ENCODE data around the gene PTPRM. TPM values are rescaled to one million over a fixed set of nuclear protein-coding genes. Genes with fewer than 3 reads are reported as not detected.
A peak's percentile ranks its signal among the peaks of the same experiment; 100 is the strongest.

The PTPRM gene
- total RNA-seq, 1 donor from 2014 or later, result 13.9 TPM

DNA sequence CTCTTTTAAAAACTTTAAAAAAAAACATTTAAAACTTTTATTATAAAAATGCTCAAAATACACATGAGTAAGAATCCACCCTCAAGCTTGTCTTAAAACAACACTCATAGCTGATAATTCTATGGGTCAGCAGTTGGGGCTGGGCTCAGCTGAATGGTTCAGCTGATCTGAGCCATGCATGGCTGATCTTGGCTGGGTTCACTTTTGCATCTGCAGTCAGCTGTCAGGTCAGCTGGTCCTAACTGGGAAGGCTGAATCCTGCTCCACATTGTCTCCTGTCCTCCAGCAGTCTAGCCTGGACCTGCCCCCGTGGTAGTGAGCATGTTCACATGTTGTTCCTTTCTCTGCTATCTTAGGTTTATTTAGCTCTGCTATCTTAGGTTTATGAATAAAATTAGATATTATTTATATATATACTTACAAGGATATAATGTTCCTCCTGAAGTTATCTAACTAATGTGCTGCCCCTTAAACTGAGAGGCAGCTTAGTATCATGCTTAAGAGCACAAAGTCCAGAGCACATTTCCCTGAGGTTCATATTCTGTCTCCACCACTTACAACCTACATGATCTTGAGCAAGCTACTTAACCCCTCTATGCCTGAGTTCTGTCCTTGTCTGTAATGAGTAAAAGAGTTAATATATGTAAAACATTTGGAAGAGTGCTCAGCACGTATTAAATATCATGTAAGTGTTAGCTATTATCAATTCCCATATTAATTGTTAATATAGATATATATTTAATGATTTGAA, 309.4 kb downstream of the PTPRM start:
- no peak overlapping the region for H3K27ac ChIP-seq
- Mint-ChIP-seq H3K27me3 (ENCODE audit: insufficient read depth, low read depth) (no peaks in the 10 kb centered on the region), H3K4me1 (peaks cover 44% of the 10 kb centered on the region), H3K9me3 (peaks cover 3% of the 10 kb centered on the region), H3K36me3 (peaks cover 2% of the 10 kb centered on the region), H3K27ac (no peak overlapping the region), H3K4me3 (no peak overlapping the region)
- DNase-seq (ENCODE audit: low spot score), result no peak
- no peak overlapping the region for H3K9ac ChIP-seq
- no peaks in the 10 kb centered on the region for H3K79me2 ChIP-seq (ENCODE audit: low read depth)
- no peaks in the 10 kb centered on the region for H3K27me3 ChIP-seq
- H3K4me2 ChIP-seq, result no peak overlapping the region
- H2AFZ ChIP-seq (replicated peaks), result no peak overlapping the region
- no peak overlapping the region for H3K4me3 ChIP-seq
- TF ChIP-seq, protein P1, sequence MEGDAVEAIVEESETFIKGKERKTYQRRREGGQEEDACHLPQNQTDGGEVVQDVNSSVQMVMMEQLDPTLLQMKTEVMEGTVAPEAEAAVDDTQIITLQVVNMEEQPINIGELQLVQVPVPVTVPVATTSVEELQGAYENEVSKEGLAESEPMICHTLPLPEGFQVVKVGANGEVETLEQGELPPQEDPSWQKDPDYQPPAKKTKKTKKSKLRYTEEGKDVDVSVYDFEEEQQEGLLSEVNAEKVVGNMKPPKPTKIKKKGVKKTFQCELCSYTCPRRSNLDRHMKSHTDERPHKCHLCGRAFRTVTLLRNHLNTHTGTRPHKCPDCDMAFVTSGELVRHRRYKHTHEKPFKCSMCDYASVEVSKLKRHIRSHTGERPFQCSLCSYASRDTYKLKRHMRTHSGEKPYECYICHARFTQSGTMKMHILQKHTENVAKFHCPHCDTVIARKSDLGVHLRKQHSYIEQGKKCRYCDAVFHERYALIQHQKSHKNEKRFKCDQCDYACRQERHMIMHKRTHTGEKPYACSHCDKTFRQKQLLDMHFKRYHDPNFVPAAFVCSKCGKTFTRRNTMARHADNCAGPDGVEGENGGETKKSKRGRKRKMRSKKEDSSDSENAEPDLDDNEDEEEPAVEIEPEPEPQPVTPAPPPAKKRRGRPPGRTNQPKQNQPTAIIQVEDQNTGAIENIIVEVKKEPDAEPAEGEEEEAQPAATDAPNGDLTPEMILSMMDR (IDR thresholded peaks at IDR 0.05), result no peak
- TF ChIP-seq EZH2 (IDR thresholded peaks at IDR 0.05) (no peak), EZH2phosphoT487 (IDR thresholded peaks at IDR 0.05) (no peak)
- no peaks in the 10 kb centered on the region for H3K9me3 ChIP-seq (ENCODE audit: low read depth)
- peaks cover 16% of the 10 kb centered on the region for H3F3A ChIP-seq (ENCODE audit: low read depth)
- no peaks in the 10 kb centered on the region for H4K20me1 ChIP-seq (ENCODE audit: low read depth)
- H3K4me1 ChIP-seq, result peaks cover 27% of the 10 kb centered on the region
- H3K36me3 ChIP-seq, result no peaks in the 10 kb centered on the region

DNA sequence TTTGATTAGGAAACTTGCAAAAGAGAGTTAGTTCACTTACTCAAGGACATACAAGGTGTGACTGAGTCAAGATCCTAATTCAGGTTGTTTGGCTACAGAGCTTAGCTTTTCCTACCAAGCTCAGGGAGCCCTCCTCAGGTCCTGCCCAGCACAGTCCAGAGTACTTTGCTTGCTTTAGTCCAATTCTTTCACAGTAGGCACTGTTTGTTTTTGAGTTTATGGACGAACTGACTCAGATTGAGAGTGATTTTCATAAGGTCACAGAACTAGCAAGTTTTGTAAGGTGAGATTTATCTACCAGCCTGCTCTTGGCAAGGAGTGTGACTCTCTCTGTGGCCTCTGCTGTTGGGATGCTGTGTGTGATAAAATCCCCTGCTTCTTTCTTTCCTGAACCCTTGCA, 310.5 kb downstream of the PTPRM start:
- Mint-ChIP-seq H3K27ac (peak overlapping the region; percentile 86), H3K4me1 (peaks cover 46% of the 10 kb centered on the region), H3K4me3 (no peak overlapping the region), H3K36me3 (peaks cover 2% of the 10 kb centered on the region), H3K27me3 (ENCODE audit: insufficient read depth, low read depth) (no peaks in the 10 kb centered on the region), H3K9me3 (peaks cover 3% of the 10 kb centered on the region)
- no peak overlapping the region for H3K9ac ChIP-seq
- peaks cover 16% of the 10 kb centered on the region for H3F3A ChIP-seq (ENCODE audit: low read depth)
- no peak for DNase-seq (ENCODE audit: low spot score)
- no peaks in the 10 kb centered on the region for H3K79me2 ChIP-seq (ENCODE audit: low read depth)
- H2AFZ ChIP-seq (replicated peaks), result no peak overlapping the region
- H4K20me1 ChIP-seq (ENCODE audit: low read depth), result no peaks in the 10 kb centered on the region
- H3K9me3 ChIP-seq (ENCODE audit: low read depth), result no peaks in the 10 kb centered on the region
- H3K4me3 ChIP-seq, result no peak overlapping the region
- no peak for TF ChIP-seq EZH2 (IDR thresholded peaks at IDR 0.05)
- no peak for TF ChIP-seq EZH2phosphoT487 (IDR thresholded peaks at IDR 0.05)
- TF ChIP-seq, protein P1 (IDR thresholded peaks at IDR 0.05), result no peak
- no peaks in the 10 kb centered on the region for H3K36me3 ChIP-seq
- H3K27me3 ChIP-seq, result no peaks in the 10 kb centered on the region
- H3K4me2 ChIP-seq, result peak overlapping the region; percentile 28
- peaks cover 27% of the 10 kb centered on the region for H3K4me1 ChIP-seq
- H3K27ac ChIP-seq, result no peak overlapping the region

DNA sequence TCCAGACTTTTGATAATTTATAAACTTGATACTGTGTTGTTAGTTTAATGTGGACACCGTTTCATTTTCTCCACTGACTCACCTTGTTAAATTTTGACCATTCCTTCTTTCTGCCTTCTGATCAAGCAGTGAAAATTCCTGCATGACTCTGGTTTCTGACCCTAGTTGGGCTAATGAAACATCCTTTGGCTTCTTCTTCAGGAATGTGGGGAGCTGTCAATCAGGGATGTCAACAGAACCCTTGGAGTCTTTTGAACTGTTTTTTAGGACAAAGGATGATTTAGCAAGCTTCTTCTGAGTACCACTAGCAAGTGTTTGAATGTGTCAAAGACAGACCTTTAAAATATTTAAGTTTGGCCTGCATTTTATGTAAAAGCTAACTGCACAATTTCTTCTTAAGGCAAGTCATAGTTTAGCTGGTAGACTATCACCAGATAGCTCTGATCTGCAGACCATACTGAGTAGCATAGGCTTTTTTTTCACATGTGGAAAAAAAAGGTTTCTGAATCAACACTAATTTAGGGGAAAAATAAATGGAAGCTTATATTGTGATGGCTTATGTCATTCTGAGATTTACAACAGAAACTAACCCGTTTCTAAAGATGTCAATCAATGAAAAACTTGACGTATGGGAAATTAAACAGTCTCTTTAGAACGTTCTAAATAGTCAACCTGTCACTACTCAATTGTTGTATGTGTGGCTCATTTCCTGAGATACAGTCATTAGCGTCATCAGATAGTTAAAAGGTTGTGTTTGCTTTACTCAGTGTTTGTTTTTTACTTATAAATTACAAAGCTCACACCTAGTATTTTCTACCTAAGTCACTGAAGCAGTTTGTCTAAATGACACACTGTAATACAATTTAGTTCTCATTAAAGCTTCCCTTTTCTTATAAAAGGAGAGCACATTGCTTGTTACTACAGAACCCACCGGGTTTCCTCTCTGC, 311.4 kb downstream of the PTPRM start:
- Histone ChIP-seq H4K20me1 (ENCODE audit: low read depth) (no peaks in the 10 kb centered on the region), H3K27ac (peak overlapping the region; percentile 10), H3K9me3 (ENCODE audit: low read depth) (no peaks in the 10 kb centered on the region)

More for the DNA sequence above, 311.4 kb downstream of the PTPRM start:
- peaks cover 25% of the 10 kb centered on the region for H3K4me1 ChIP-seq
- H3K36me3 Mint-ChIP-seq, result peaks cover 2% of the 10 kb centered on the region
- DNase-seq (ENCODE audit: low spot score), result peak; percentile 63
- TF ChIP-seq, protein P1 (IDR thresholded peaks at IDR 0.05), result no peak
- no peak for TF ChIP-seq EZH2 (IDR thresholded peaks at IDR 0.05)
- TF ChIP-seq EZH2phosphoT487 (IDR thresholded peaks at IDR 0.05), result no peak
- H3K4me1 Mint-ChIP-seq, result peaks cover 45% of the 10 kb centered on the region
- no peak overlapping the region for H3K4me3 Mint-ChIP-seq
- no peak overlapping the region for H3K9ac ChIP-seq
- no peaks in the 10 kb centered on the region for H3K27me3 ChIP-seq
- peak overlapping the region; percentile 86 for H3K27ac Mint-ChIP-seq
- no peaks in the 10 kb centered on the region for H3K27me3 Mint-ChIP-seq (ENCODE audit: insufficient read depth, low read depth)
- H3K9me3 Mint-ChIP-seq, result peaks cover 3% of the 10 kb centered on the region
- no peaks in the 10 kb centered on the region for H3K79me2 ChIP-seq (ENCODE audit: low read depth)
- no peak overlapping the region for H2AFZ ChIP-seq (replicated peaks)
- peaks cover 16% of the 10 kb centered on the region for H3F3A ChIP-seq (ENCODE audit: low read depth)
- no peaks in the 10 kb centered on the region for H3K36me3 ChIP-seq
- H3K4me2 ChIP-seq, result peak overlapping the region; percentile 28
- no peak overlapping the region for H3K4me3 ChIP-seq

Data from neural progenitor cell (in vitro differentiated cells).